ENCODE measurements around the gene LFNG.
"Not testable (repeated sequence)": the region's sequence is repeated elsewhere in the genome, so short reads cannot be mapped to it uniquely, and the experiment has no call there.

The LFNG gene

GRCh38 chr7:2544541-2545188 is 25.1 kb downstream of the LFNG start:
- DNase-seq (ENCODE audit: low read depth in 2 of 2) = no peak

- no peak for DNase-seq (ENCODE audit: low read depth in 2 of 2)
Measured at GRCh38 chr7:2545746-2546425, 26.3 kb downstream of the LFNG start.

DNA sequence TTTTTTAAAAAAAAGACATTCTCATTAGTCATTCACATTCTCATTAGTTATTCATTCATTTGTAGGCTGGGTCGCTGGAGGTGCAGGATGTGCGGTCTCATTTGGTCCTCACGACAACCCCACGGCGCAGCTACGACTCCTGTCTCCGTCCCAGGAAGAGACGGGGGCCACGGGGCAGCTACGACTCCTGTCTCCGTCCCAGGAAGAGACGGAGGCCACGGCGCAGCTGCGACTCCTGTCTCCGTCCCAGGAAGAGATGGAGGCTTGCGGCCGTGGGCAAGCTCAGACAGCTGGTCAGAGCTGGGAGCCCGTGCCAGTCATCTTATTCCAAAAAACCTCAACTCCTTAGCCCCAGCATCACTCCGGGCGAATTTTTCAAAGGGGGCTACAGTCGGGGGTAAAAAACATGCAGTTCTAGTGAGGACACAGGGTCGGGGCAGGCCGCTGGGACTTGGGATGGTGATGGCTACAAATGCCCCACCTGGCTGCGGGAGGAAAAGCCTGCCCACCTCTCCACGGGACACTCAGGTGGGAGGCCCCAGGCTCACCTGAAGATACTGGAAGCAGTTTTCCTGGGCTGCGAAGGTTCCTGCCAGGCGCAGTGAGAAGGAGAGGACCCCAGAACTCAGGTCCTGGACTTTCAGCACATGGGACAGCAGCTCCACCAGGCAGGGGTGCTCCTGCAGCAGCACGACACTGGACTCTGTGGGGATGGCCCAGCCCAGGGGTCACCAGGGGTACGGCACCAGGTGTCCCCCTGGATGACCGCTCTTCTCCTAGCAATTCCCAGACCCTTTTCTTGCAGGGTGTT is 27.4 kb downstream of the LFNG start:
- DNase-seq (ENCODE audit: low read depth in 2 of 2) = no peak

DNA sequence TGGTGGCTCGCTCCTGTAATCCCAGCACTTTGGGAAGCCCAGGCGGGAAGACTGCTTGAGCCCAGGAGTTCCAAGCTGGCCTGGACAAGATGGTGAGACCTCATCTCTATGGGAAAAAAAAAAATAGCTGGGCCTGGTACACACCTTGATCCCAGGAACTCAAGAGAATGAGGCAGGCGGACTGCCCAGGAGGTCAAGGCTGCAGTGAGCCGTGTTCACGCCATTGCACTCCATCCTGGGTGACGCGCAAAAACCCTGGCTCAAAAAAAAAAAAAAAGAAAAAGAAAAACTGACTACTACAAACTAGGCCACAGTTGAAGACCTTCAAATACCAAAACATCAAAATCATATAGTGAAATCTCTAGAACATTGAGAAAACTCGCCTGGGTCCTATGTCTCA is 31.8 kb downstream of the LFNG start:
- DNase-seq (ENCODE audit: low read depth in 2 of 2) = no peak

- no peak for DNase-seq (ENCODE audit: low read depth in 2 of 2)
Measured at GRCh38 chr7:2553108-2553507, 33.5 kb downstream of the LFNG start.

DNA sequence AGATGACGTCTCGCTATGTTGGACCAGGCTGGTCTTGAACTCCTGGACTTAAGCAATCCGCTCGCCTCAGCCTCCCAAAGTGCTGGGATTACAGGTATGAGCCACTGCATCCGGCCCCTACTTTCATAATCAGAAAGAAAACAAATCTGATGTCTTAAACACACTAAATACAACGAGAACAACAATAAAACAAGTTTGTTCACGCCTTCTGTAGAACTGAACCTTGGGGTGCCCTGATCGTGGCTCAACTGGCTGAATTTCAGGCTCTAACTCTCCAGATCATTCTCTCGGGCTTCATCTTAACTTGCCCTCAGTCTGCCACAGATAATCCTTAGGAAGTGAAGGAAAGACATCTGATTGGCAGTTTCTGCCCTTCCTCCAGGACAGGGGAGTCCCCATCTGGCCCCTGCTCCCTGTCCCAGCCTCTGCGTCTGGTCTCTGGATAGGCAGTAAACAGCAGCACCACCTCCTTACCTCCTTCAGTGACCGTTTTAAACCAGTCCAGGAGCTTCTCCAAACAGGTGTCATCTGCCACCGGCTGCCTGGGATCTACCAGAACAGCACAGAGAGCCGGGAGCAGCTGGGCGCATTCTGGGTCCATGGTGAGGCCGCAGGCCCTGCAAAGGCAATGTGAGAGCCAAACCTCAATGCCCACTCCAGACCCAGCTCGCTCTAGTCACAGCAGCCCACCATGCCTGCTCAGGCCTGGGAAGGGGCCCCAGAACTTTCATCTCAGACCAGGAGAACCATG is 34.4 kb downstream of the LFNG start:
- no peak for DNase-seq (ENCODE audit: low read depth in 2 of 2)

GRCh38 chr7:2554661-2555111 is 35.1 kb downstream of the LFNG start:
- no peak for DNase-seq (ENCODE audit: low read depth in 2 of 2)

DNA sequence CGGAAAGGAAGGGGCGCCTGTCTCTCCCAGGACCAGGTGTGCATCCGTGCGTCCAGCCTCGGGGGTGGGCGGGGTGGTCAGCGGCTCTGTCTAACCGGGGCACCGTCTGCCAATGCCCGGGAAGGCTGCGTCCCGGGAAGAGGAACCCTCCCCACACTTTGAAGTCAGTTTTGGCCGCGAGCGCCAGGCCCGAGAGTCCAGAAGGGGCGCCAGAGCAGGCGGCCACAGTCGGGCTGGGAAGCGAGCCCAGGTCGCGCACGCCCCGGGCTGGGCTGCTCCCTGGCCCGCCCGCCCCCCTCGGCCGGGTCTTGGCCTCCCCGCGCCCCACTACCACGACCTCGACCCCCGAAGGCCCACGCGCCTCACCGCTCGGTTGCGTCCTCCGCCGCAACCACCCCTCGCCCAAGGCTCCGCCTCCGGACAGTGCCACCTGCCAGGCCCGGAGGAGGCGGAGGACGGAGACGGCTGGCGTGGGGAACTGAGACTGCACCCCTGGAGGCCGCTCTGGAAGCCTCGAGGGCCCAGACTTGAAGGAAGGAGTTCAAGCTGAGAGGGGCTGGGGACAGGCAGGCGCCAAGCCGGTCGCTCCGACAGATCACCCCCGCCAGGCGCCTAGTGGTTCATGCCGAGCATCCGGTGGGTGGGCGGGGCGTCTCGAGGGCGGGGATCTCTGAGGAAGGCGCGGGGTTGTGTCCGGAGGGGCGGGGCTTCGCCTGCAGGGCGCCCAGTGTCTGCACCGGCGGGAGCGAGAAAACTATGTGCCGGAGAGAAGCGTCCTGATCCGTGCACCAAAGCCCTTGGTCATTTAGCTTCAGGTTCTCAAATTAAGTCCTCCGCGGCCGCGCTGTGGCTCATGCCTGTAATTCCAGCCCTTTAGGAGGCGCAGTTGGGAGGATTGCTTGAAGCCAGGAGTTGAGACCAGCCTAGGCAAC is 35.8 kb downstream of the LFNG start, which contains the start of gene BRAT1:
TSS of gene BRAT1 (minus strand) at position 404 of the 932 bp plus-strand sequence. CDS start 1,093 bp downstream, outside the sequence.
- peak; percentile 85 to 90 for DNase-seq (ENCODE audit: low read depth in 2 of 2)

GRCh38 chr7:2558629-2559282 is 39.2 kb downstream of the LFNG start, which contains the start of gene IQCE:
IQCE (plus strand) TSS chr7:2558979; CDS start chr7:2559182, 203 bp downstream.
- DNase-seq (ENCODE audit: low read depth in 2 of 2) = peak; percentile 80

GRCh38 chr7:2559283-2559950 is 39.8 kb downstream of the LFNG start:
- DNase-seq (ENCODE audit: low read depth in 2 of 2) = no peak

- not testable (repeated sequence) for DNase-seq (ENCODE audit: low read depth in 2 of 2)
Measured at GRCh38 chr7:2563955-2564354, 44.4 kb downstream of the LFNG start.

DNA sequence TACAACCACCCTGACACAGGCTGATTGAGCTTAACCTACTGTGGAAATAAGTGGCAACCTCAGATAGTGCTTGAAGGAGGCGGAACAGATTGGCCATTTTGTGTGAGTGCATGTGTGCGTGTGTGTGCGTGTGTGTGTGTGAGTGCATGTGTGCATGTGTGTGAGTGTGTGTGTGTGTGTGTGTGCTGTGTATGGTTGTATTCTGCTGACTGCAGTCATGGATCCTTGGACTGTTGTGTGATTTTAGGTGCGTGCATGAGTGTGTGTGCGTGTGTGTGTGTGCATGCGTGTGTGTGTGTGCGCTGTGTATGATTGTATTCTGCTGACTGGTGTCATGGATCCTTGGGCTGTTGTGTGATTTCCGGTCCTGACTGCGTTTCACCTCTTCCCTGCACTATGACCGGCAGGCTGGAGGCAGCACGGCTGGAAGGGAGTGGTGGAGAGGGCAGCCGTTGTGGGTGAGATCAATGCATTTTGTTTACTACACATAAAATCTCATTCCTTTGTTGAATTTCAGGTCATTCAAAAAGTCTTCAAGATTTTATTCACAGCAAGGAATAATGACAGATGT is 45.5 kb downstream of the LFNG start:
- DNase-seq (ENCODE audit: low read depth in 2 of 2) = no peak

- no peak for DNase-seq (ENCODE audit: low read depth in 2 of 2)
Measured at GRCh38 chr7:2566348-2566889, 46.8 kb downstream of the LFNG start.

- DNase-seq (ENCODE audit: low read depth in 2 of 2) = no peak
Measured at GRCh38 chr7:2566890-2567678, 47.5 kb downstream of the LFNG start.

- DNase-seq (ENCODE audit: low read depth in 2 of 2) = no peak
Measured at GRCh38 chr7:2567679-2568278, 48.2 kb downstream of the LFNG start.

GRCh38 chr7:2568521-2569223 is 49.1 kb downstream of the LFNG start:
- no peak for DNase-seq (ENCODE audit: low read depth in 2 of 2)

DNA sequence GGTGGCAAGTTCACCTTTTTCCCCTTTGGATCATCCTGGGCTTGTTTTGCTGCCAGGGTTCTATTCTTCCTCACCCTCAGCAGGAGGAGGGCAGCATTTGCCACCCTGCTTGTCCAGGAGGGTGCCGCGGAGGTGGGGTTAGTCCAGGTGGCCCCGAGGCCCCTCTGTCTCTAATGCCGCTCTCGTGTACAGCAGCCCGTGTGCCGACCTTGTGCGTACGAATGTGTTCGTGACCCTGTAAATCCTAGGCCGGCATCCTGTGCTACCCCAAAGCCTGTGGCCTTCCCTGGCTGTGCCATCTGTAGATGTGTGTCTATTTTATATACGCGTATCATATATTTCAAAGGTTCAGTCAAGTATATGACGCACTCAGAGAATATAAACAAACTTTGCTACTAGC is 49.8 kb downstream of the LFNG start:
- DNase-seq (ENCODE audit: low read depth in 2 of 2) = no peak

Data from stimulated activated CD8-positive, alpha-beta memory T cell treated with anti-CD3 and anti-CD28 coated beads, Interleukin-15, amount 100 ng/mL, for 4 hours (primary cell).